Stomach (tissue), 9 donors: ENCODE data around the gene NASP. TPM values are rescaled to one million over a fixed set of nuclear protein-coding genes. Genes with fewer than 3 reads are reported as not detected.

ENCODE experiments used
- DNase-seq, 2 donors: peaks; one replicate each; pipeline versions ENCODE4 v3.0.0 to v3.0.0-alpha.2; 2013 to 2019
- H3K27ac ChIP-seq, 5 donors: fragments of 200-600 bp in 4 of 5; sonication (generic) in 4 of 5; one replicate each; pipeline ENCODE4 v1.5.1; 2013 to 2019; ENCODE audit warnings: mild to moderate bottlenecking in 1 of 5, moderate library complexity in 1 of 5
- H3K27me3 ChIP-seq, 3 donors: fragments of 200-600 bp; sonication (generic); one replicate each; pipeline ENCODE4 v1.5.1; 2017 to 2019; ENCODE audit warnings: mixed run types in 1 of 3
- H3K36me3 ChIP-seq, 4 donors: fragments of 200-600 bp; sonication (generic); 1 replicate in 3 of 4; 2 replicates in 1 of 4; pipeline ENCODE4 v1.5.1; 2016 to 2019
- H3K4me1 ChIP-seq, 4 donors: fragments of 200-600 bp; sonication (generic); one replicate each; pipeline ENCODE4 v1.5.1; 2016 to 2019
- H3K4me3 ChIP-seq, 4 donors: fragments of 200-600 bp; sonication (generic) in 3 of 4; one replicate each; pipeline ENCODE4 v1.5.1; 2016 to 2019; ENCODE audit warnings: mild to moderate bottlenecking in 1 of 4
- H3K9me3 ChIP-seq, 4 donors: fragments of 200-600 bp; sonication (generic); one replicate each; pipeline ENCODE4 v1.5.1; 2016 to 2019
- CTCF ChIP-seq, 7 experiments: fragments of 450-650 bp in 4 of 7; fragments of 200-600 bp in 3 of 7; sonication (generic) in 3 of 7; IDR thresholded peaks; one replicate each; pipeline ENCODE4 v1.5.1; 2016 to 2019; ENCODE audit warnings: antibody characterized with exemption in 7 of 7, control low read depth in 2 of 7, mild to moderate bottlenecking in 1 of 7
- EP300 ChIP-seq: sonication (generic); formaldehyde crosslinking; IDR thresholded peaks from one replicate; pipeline ENCODE4 v1.6.1; 2017; ENCODE audit warnings: antibody characterized with exemption
- POLR2A ChIP-seq, 4 donors: fragments of 450-650 bp; IDR thresholded peaks; one replicate each; pipeline ENCODE4 v1.6.1; 2016; ENCODE audit warnings: antibody characterized with exemption in 4 of 4, control low read depth in 2 of 4, mild to moderate bottlenecking in 1 of 4, moderate library complexity in 1 of 4
- POLR2AphosphoS5 ChIP-seq, 3 donors: sonication (generic); formaldehyde crosslinking; IDR thresholded peaks; one replicate each; pipeline ENCODE4 v1.6.1; 2016; ENCODE audit warnings: antibody characterized with exemption in 3 of 3
- WGBS, 5 donors: extraction: QIAGEN DNeasy Blood & Tissue Kit in 3 of 5; methylation state at CpG; one replicate each; pipeline versions ENCODE4 v1.1.5 to v1.1.7; 2013 to 2018; 5-methylcytosine and 5-hydroxymethylcytosine counted together
- intact Hi-C: fragments of 100-400 bp; cut with DNase I; formaldehyde crosslinking; loops from one replicate; pipeline ENCODE4 v1.15.1; 2023; ENCODE audit warnings: low total_unique reads
- polyA plus RNA-seq, 3 donors: library from polyadenylated mRNA; stranded (reverse); fragments of 200-250 nt; gene quantifications; one replicate each; pipeline ENCODE4 v1.2.3, GENCODE V29; 2013
- total RNA-seq, 5 donors: library from RNA; depleted of rRNA; stranded (reverse); fragments of >200 nt; gene quantifications; one replicate each; pipeline versions ENCODE4 v1.1.0 to v1.2.3, GENCODE V29; 2014 to 2016
- donor health status: healthy with polysubstance abuse.
- donor health status: Bipolar disorder and iron deficiency.
- donor health status: healthy.

NASP gene
- total and polyA plus RNA-seq, 8 donors, result 14.0 to 119 (median 79.3) TPM

- peak in 1 of 2 donors; percentile 21 for DNase-seq
- intact Hi-C loops, result no loop called here
- Histone ChIP-seq H3K27me3 (no peaks in the 10 kb centered on the region), H3K36me3 (peaks cover 10 to 87% (median 81%) of the 10 kb centered on the region in 4 donors), H3K4me3 (no peak overlapping the region), H3K4me1 (peaks cover 0 to 11% (median 0%) of the 10 kb centered on the region in 4 donors), H3K27ac (peak overlapping the region in 2 of 5 donors; percentile 27 to 45), H3K9me3 (no peaks in the 10 kb centered on the region)
- WGBS, 5 donors, result 79 to 90% (median 82%) methylated on average over 5 of the region's 5 CpGs
- TF ChIP-seq CTCF (IDR thresholded peaks at IDR 0.05) (no peak), POLR2A (IDR thresholded peaks at IDR 0.05) (no peak), EP300 (no peak), POLR2AphosphoS5 (IDR thresholded peaks at IDR 0.05) (no peak)
Measured at GRCh38 chr1:45608175-45609156, 24.6 kb downstream of the NASP start.

- Histone ChIP-seq H3K4me3 (no peak overlapping the region), H3K36me3 (peaks cover 24 to 89% (median 84%) of the 10 kb centered on the region in 4 donors), H3K9me3 (no peaks in the 10 kb centered on the region), H3K27ac (no peak overlapping the region), H3K4me1 (peaks cover 0 to 11% (median 0%) of the 10 kb centered on the region in 4 donors), H3K27me3 (no peaks in the 10 kb centered on the region)
- WGBS, 5 donors, result 95 to 98% (median 97%) methylated on average over 10 of the region's 10 CpGs
- intact Hi-C loops, result no loop called here
- no peak for DNase-seq
- TF ChIP-seq EP300 (no peak), CTCF (IDR thresholded peaks at IDR 0.05) (no peak)
Measured at GRCh38 chr1:45610589-45611226, 26.9 kb downstream of the NASP start.

GRCh38 chr1:45612941-45613579, 29.2 kb downstream of the NASP start:
- TF ChIP-seq CTCF (IDR thresholded peaks at IDR 0.05) (no peak), POLR2AphosphoS5 (IDR thresholded peaks at IDR 0.05) (no peak), POLR2A (IDR thresholded peaks at IDR 0.05) (no peak), EP300 (no peak)
- no peak overlapping the region for H3K27ac ChIP-seq
- DNase-seq, result no peak
- no peaks in the 10 kb centered on the region for H3K27me3 ChIP-seq
- intact Hi-C loops, result no loop called here
- H3K36me3 ChIP-seq, result peaks cover 47 to 89% (median 84%) of the 10 kb centered on the region in 4 donors
- WGBS, 5 donors, result 77 to 89% (median 88%) methylated on average over 8 of the region's 8 CpGs
- H3K9me3 ChIP-seq, result no peaks in the 10 kb centered on the region
- no peak overlapping the region for H3K4me3 ChIP-seq
- peaks cover 0 to under 1% (median 0%) of the 10 kb centered on the region in 4 donors for H3K4me1 ChIP-seq

- Histone ChIP-seq H3K27ac (no peak overlapping the region), H3K27me3 (no peaks in the 10 kb centered on the region), H3K4me3 (no peak overlapping the region), H3K36me3 (peaks cover 46 to 89% (median 82%) of the 10 kb centered on the region in 4 donors), H3K4me1 (no peaks in the 10 kb centered on the region), H3K9me3 (no peaks in the 10 kb centered on the region)
- no peak for TF ChIP-seq POLR2A (IDR thresholded peaks at IDR 0.05)
- no peak for TF ChIP-seq CTCF (IDR thresholded peaks at IDR 0.05)
- WGBS, 5 donors, result 76 to 93% (median 88%) methylated on average over 1 of the region's 1 CpG
- DNase-seq, result no peak
- intact Hi-C loops, result no loop called here
Measured at GRCh38 chr1:45615885-45616284, 32.0 kb downstream of the NASP start.
